Retina (tissue), 1 donor: ENCODE measurements around the gene PARL.
"Not testable (repeated sequence)": the region's sequence is repeated elsewhere in the genome, so short reads cannot be mapped to it uniquely, and the experiment has no call there.

Source experiments
- DNase-seq: peaks from one replicate; pipeline ENCODE4 v3.0.0-alpha.2; 2016

The PARL gene

DNA sequence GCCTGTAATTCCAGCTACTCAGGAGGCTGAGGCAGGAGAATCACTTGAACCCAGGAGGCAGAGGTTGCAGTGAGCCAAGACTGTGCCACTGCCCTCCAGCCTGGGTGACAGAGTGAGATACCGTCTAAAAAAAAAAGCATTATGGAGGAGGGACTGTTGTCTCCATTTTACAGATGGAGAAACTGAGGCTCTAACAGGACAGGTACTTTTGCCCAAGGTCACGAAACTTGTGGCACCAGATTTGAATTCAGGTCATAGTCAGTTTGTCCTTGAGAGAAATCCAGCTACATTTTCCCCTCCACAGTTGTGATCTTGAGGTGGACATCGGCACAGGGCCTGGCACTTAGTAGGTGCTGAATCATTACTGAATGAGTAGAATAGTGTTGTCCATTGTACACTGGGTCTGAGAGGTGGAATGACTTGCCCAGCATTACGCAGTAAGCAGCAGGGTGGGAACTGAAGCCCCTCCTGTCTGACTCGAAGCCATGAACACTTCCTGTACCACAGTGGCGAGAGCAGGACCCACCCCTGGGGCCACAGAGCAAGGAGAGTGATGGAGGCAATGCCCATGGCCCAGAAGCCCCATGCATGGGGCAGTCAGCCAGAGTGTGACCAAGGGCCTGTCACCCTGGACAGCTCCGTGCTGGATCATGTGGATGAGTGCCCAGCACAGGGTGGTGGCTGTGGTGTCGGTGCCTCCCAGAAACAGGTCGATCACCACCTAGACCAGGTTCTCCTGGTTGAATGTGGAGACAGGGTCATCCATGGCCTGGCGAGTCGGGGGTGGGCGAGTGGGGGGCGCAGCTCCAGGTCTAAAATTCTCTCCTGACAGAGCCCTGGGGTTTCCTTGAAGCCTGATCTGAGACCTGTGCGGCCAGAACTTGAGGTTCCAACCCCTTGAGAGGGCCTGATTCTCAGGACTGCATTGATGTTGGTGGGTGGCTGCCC, 20.4 kb upstream of the PARL start:
- no peak for DNase-seq

DNA sequence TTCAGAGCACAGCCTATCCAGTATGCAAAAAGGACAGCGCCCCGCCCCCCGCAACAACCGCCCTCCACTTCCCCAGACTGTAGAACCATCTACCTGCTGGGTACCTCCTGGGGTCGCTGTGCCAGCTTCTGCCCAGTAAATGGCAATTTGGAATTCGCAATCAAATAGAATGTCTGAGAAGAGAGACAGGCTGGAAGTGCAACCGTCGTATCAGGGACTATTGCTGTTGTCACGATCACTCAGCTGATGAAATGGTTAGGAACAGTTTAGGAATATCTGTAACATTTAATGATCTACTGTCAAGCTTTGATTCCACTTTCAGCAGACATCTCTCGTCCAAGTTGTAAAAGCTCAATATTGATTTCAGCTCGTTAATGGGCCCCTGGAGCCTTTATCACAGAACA, 13.3 kb upstream of the PARL start:
- peak; percentile 29 for DNase-seq

DNA sequence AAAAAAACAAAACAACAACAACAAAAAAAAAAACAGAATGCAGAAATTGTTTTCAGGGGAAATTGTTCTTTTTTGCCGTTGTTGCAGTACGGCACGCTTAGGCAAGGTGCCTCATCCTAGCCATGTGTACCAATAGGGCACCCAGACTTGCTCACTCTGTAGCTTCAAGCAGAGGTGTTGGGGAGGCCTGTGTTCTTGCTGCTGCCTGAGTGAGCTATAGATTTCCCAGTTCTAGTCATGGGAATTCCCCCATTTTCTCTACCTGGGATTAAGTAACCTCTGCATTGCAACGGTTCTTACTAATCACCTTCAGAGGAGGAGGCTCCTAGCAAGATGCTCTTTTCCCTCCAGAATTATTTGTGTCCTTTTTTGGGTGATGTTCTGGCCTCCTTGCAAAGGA, 12.9 kb upstream of the PARL start:
- DNase-seq = no peak

GRCh38 chr3:183896610-183897009, 11.9 kb upstream of the PARL start:
- DNase-seq = no peak

DNA sequence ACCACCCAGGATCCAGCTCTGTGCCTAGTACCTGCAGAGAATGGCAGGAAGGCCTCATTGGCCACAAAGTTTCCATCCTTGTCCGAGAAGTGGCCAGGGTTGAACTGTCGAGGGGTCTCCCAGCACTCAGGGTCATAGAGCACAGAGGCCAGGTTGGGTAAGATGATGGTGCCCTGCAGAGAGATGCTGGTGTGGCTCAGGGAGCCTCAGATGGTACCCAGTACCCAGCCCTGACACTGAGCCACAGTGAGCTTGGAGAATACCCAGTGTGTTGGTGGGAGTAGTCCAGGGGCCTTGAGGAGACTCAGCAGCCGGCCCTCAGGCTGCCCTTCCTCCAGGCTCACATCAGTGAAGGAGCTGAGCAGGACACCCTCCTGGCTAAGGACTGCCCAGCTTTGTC, 11.5 kb upstream of the PARL start:
- no peak for DNase-seq

DNA sequence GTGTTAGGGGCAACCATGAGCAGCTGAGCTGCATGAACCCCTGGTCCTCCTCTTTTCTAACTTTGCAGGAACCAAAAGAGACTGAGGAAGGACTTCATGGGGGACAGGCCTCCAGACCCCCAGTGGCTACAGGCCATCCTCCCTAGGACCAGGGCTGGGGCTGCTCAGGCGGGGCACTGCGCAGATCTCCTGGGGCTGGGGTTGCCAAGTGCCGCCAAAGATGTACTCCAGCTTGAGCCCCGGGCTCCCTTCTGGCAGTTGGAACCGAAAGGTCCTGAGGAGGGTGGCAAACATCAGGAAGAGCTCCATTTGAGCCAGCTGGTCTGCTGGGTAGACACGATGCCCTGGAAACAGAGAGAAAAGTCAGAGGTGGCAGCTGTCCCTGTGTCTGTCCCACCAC, 11.1 kb upstream of the PARL start:
- no peak for DNase-seq

GRCh38 chr3:183895296-183895695, 10.6 kb upstream of the PARL start:
- DNase-seq = peak; percentile 66

- no peak for DNase-seq
These were observed 8.0 kb upstream of the PARL start for GRCh38 chr3:183892610-183893214.

- no peak for DNase-seq
These were observed 1.1 kb upstream of the PARL start for GRCh38 chr3:183885766-183886165.

- no peak for DNase-seq
These were observed 618 bp downstream of the PARL start for GRCh38 chr3:183884097-183884426.

DNA sequence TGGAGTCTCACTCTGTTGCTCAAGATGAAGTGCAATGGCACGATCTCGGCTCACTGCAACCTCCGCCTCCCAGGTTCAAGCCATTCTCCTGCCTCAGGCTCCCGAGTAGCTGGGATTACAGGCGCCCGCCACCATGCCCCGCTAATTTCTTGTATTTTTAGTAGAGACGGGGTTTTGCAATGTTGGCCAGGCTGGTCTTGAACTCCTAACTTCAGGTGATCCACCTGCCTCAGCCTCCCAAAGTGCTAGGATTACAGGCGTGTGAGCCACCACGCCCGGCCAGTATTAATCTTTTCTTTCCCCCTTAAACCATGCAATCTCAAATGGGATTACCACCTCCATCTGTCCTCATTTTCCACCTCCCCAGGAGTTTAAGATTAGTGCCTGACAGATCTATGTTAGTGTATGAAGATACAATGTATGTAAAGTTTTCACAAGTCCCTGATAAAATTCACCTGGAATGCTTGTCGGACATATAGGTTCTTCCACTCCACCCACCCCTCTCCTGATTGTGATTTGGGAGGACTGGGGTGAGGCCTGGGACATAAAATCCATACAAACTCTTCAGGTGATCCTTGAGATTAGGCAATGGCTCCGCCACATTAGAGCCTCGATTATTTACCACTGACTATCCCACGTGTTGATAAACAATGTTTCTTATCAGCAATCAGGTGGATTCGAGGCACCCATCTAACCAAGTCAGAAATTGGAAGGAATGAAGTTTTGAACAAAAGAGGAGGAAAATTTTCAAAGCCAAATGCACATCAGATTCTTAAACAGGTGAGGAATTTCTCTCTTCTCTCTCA, 1.2 kb downstream of the PARL start:
- DNase-seq = no peak

GRCh38 chr3:183880121-183880520, 4.6 kb downstream of the PARL start:
- no peak for DNase-seq

DNA sequence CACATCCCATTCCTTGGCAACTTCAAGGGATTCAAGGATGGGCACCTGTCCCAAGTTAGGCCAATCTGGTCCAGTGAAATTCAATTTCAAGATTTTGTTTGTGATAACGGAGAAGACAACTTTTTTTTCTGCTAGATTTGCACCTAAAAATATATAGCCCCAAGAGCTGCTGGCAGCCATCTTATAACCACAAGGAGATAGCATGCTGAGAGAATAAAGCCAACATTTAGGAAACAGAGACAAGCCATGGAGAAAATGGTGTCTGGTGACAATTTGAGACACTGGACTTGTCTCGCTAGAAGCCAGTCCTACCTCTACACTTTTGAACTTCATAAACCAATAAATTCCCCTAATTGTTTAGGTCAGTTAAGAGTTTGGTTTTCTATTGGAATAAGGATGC, 5.4 kb downstream of the PARL start:
- no peak for DNase-seq

DNA sequence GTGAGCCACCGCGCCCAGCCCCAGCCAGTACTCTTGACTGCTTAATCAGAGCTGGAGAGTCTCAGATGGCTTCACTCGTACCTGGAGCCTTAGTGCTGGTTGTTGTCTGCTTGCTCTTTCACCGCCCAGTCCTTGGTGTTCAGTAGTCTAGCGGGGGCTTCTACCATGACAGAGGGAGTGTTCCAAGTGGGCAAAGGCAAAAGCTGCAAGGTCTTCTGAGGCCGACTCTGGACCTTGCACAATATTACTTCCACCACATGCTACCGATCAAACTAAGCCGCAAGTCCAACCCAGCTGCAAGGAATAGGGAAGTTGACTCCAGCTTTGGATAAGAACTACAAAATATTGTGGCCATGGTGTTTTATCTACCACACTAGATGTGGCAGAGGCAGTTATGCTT, 6.6 kb downstream of the PARL start:
- DNase-seq = no peak

- DNase-seq = not testable (repeated sequence)
These were observed 7.5 kb downstream of the PARL start for GRCh38 chr3:183877227-183877626.

GRCh38 chr3:183875411-183875810, 9.3 kb downstream of the PARL start:
- DNase-seq = no peak

DNA sequence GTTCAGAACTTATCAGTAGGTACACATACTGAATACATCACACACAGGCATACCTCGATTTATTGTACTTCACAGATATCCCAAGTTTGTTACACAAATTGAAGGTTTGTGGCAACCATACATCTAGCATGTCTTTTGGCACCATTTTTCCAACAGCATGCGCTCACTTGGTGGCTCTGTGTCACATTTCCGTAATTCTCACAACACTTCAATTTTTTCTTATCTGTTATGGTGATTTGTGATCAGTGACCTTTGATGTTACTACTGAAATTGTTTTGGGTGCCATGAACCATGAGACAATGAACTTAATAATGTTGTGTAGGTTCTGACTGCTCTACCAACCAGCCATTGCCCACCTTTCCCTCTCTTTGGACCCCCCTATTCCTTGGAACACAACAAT, 10.8 kb downstream of the PARL start:
- no peak for DNase-seq

DNA sequence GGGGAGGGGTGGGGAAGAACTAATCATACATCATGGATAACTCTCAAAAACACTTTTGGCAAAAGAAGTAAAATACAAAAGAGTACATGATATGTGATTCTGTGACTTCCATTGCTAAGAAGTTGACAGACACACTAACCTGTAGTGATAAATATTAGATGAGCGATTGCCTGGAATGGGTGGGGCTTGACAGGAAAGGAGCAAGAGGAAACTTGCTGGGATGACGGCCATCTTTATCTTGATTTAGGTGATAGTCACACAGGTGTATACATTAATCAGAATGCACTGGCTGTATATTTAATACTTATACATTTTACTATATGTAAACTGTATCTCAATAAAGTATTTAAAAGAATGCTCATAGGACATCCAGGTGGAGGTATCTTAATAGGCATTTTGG, 13.1 kb downstream of the PARL start:
- no peak for DNase-seq

DNA sequence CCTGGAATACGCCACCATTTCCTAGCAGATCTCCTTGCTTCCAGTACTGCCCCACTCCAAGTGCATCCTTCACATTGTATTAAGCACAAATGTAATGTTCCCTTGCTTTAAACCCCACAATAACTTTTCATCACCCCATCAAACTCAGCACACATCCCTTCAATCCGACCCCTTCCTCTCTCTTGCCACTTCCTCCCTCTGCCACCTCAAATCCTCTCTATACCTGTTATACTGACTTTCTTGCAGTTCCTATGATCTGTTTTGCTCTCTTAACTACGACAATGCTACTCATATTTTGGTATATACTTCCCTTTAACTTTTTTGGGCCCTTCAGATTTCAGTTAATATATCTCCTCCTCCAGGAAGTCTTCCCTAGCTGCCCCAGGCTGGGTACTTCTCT, 14.1 kb downstream of the PARL start:
- no peak for DNase-seq

DNA sequence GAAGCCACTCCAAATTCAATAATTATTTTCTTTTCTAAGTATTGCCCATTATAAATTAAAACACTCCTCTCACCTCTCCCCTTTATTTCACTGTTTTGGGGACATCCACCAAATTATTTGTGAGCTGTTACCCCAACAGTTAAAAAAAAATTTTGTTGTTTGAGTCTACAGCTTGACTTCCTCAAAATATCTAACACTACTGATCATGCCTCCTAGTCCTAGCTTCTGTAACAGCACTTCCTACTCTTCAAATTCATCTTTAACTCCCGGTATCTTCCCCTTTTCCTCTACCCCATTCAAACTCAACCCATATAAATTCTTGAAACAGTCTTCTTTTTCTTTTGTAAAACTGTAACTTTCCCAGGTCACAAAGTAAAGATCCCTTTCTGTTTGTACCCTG, 15.9 kb downstream of the PARL start:
- DNase-seq = no peak

DNA sequence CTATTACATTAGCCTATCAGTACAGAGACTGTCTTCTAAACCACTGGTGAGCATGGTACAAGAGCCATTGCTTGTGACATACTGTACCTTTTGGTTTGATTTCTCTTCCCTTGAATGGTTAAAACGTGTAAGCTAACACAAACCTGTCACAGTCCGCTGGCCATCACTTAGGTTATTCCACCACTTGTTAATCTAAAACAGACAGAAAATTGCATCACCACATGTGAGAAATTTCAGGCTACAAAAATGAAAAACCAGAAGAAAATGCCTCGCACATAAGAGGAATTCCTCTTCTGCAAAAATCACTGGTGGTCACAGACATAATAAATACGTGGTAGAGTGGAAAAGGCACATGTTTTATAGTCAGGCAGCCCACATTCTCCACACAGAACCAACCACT, 22.1 kb downstream of the PARL start:
- no peak for DNase-seq

GRCh38 chr3:183857863-183858262, 26.8 kb downstream of the PARL start:
- no peak for DNase-seq

DNA sequence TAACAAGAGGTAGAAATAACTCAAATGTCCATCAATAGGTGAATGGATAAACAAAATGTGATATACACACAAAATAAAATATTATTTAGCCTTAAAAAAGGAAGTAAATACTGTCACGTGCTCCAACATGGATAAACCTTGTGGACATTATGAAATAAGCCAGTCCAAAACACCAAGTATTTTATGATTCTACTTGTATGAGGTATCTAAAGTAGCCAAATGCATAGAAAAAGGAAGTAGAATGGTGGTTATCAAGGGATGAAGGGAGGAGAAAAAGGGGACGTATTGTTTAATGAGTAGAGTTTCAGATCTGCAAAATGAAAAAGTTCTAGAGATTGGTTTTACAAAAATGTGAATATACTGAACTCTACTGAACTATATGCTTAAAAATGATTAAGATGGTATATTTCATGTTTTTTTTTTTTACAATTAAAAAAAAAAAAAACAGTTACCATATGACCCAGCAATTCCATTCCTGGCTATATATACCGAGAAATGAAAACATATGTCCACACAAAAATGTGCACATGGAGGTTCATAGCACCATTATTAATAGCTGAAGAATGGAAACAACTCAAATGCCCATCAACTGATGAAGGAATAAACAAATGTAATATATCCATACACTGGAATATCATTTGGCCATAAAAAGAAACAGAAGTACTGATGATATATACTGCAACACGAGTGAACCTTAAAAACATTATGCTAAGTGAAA, 30.2 kb downstream of the PARL start:
- DNase-seq = no peak
